Osteoblast (primary cell): ENCODE measurements around the gene GCK. TPM values are rescaled to one million over a fixed set of nuclear protein-coding genes. Genes with fewer than 3 reads are reported as not detected.

Experiments
- DNase-seq: peaks from one replicate; pipeline ENCODE4 v3.0.0; 2011; ENCODE audit warnings: low spot score, mixed read lengths; ENCODE audit not compliant: insufficient read length; ENCODE audit errors: missing footprints
- H2AFZ ChIP-seq: 2 replicates; pipeline ENCODE4 v1.6.0; 2011; ENCODE audit warnings: mild to moderate bottlenecking, low read length
- H3K27ac ChIP-seq: 2 replicates; pipeline ENCODE4 v1.5.1; 2011; ENCODE audit warnings: mild to moderate bottlenecking, low read depth, low read length, moderate library complexity
- H3K27me3 ChIP-seq: 2 replicates; pipeline ENCODE4 v1.6.0; 2012; ENCODE audit warnings: mild to moderate bottlenecking, control low read depth, inconsistent platforms, low read length, moderate library complexity; ENCODE audit not compliant: insufficient read depth
- H3K36me3 ChIP-seq: 2 replicates; pipeline ENCODE4 v1.5.1; 2011; ENCODE audit warnings: mild to moderate bottlenecking, low read length, control low read depth, moderate library complexity; ENCODE audit not compliant: insufficient read depth
- H3K4me1 ChIP-seq: 2 replicates; pipeline ENCODE4 v1.5.1; 2011; ENCODE audit warnings: mild to moderate bottlenecking, low read length, control low read depth, moderate library complexity; ENCODE audit not compliant: insufficient read depth
- H3K4me2 ChIP-seq: 2 replicates; pipeline ENCODE4 v1.6.0; 2011; ENCODE audit warnings: mild to moderate bottlenecking, low read length; ENCODE audit not compliant: insufficient read depth
- H3K4me3 ChIP-seq: fragments of 200-600 bp; sonication (generic); 3 replicates; pipeline ENCODE4 v1.5.1; 2012; ENCODE audit warnings: mild to moderate bottlenecking, low read length, inconsistent platforms; ENCODE audit not compliant: insufficient read depth
- H3K79me2 ChIP-seq: 2 replicates; pipeline ENCODE4 v1.6.0; 2012; ENCODE audit warnings: mild to moderate bottlenecking, low read length, control low read depth, inconsistent platforms; ENCODE audit not compliant: insufficient read depth
- H3K9me3 ChIP-seq: 2 replicates; pipeline ENCODE4 v1.5.1; 2011; ENCODE audit warnings: low read depth, low read length, control low read depth
- H4K20me1 ChIP-seq: 2 replicates; pipeline ENCODE4 v1.6.0; 2012; ENCODE audit warnings: mild to moderate bottlenecking, low read length, control low read depth; ENCODE audit not compliant: insufficient read depth
- total RNA-seq: library from RNA; depleted of rRNA; stranded (reverse); fragments of >200 nt; gene quantifications from 2 replicates; pipeline ENCODE4 v1.2.3, GENCODE V29; 2012
- TF ChIP-seq, protein P1 (sequence below): IDR thresholded peaks from 2 replicates; pipeline ENCODE4 v1.5.1; 2011; ENCODE audit warnings: mild to moderate bottlenecking, low read depth, low read length, moderate library complexity; ENCODE audit errors: extremely low read depth

The GCK gene
- total RNA-seq, 1 donor: not detected

DNA sequence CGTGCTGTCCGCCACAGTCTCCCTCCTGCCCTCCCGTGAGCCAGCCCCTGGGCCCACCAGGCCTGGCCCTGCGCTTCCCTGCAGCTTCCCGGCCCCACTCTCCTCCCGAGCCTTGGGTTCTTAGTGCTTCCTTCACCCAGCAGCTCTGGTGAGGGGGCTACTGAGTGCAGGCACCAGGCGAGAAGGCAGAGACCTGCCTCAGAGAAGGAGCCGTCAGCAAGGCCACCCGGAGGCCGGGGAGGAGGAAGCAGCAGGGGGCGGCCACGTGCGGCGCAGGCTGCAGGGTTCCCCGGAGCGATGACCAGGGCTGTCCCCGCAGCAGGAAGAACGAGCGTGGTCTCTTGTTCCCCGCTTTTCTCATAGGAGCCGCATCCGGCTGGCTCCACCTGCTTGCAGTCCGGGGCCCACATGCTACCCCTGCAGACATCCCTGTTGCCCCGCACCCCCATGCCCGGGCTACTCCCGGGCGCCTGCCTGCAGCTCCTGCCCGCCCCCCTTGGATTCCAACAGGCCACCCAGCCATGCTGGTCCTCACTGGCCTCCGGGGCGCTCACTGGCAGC, 32.1 kb upstream of the GCK start:
- Histone ChIP-seq H3K36me3 (no peaks in the 10 kb centered on the region), H3K27ac (no peak overlapping the region), H3K9me3 (no peaks in the 10 kb centered on the region), H3K4me1 (no peaks in the 10 kb centered on the region), H3K27me3 (peaks cover 18% of the 10 kb centered on the region), H4K20me1 (no peaks in the 10 kb centered on the region), H3K4me2 (no peak overlapping the region), H3K79me2 (no peaks in the 10 kb centered on the region), H3K4me3 (no peak overlapping the region), H2AFZ (no peak overlapping the region)
- TF ChIP-seq, protein P1, sequence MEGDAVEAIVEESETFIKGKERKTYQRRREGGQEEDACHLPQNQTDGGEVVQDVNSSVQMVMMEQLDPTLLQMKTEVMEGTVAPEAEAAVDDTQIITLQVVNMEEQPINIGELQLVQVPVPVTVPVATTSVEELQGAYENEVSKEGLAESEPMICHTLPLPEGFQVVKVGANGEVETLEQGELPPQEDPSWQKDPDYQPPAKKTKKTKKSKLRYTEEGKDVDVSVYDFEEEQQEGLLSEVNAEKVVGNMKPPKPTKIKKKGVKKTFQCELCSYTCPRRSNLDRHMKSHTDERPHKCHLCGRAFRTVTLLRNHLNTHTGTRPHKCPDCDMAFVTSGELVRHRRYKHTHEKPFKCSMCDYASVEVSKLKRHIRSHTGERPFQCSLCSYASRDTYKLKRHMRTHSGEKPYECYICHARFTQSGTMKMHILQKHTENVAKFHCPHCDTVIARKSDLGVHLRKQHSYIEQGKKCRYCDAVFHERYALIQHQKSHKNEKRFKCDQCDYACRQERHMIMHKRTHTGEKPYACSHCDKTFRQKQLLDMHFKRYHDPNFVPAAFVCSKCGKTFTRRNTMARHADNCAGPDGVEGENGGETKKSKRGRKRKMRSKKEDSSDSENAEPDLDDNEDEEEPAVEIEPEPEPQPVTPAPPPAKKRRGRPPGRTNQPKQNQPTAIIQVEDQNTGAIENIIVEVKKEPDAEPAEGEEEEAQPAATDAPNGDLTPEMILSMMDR: peak; percentile 10
- DNase-seq: peak; percentile 94

DNA sequence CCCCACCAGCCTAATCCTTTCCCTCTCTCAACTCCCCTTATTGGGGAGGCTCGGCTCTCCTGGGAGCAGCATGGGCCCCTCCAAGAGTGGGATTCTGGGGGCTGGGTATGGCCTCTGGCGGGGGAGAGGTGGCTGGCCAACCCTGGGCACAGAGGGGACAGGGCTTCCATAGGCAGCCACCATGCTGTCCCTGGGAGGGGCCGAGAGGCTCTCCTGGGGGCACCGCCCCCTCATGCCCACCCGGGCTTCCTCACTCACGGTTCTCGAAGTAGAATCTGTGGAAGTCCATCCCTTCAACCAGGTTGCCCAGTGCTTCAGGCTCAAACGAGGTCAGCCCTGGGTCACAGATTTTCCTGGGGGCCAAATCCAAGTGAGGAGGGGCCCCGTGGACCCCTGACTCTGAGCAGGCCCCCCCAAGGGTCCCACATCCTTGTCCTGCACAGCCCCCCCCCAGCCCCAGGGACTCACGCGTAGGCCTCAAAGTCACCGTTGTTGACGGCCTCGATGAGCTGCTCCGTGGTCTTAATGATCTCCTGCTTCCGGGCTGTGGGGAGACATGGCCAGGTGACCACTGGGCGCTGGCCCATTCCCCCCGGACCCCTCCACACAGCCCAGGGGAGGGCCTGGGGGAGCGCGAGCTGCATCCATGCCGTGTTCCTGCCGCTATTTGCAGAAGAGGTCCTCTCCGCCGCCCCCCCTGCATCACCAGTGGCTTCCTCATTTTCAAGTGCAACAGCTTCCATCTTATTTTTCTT, 31.3 kb upstream of the GCK start:
- no peak overlapping the region for H3K4me2 ChIP-seq
- no peak overlapping the region for H2AFZ ChIP-seq
- no peak overlapping the region for H3K4me3 ChIP-seq
- TF ChIP-seq, protein P1: no peak
- no peak overlapping the region for H3K27ac ChIP-seq
- no peaks in the 10 kb centered on the region for H3K4me1 ChIP-seq
- H3K36me3 ChIP-seq: no peaks in the 10 kb centered on the region
- peaks cover 14% of the 10 kb centered on the region for H3K27me3 ChIP-seq
- no peaks in the 10 kb centered on the region for H4K20me1 ChIP-seq
- H3K79me2 ChIP-seq: no peaks in the 10 kb centered on the region
- peak; percentile 83 for DNase-seq
- H3K9me3 ChIP-seq: no peaks in the 10 kb centered on the region

DNA sequence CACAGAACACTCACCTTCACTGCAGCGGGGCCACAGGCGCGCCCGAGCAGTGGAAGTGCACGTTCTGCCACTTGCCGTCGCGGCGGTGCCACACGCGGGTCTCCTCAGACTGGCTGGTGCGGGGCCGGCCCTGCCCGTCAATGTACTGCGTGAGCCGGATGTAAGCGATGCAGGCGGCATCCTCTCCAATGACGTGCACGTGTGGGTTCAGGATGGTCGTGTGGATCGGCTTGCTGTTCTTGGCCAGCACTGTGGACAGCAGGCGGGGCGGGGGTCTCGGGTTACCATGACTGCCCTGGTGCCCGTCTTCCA, 30.8 kb upstream of the GCK start:
- Histone ChIP-seq H3K4me2 (no peak overlapping the region), H3K4me1 (no peaks in the 10 kb centered on the region), H4K20me1 (no peaks in the 10 kb centered on the region), H3K4me3 (no peak overlapping the region), H3K79me2 (no peaks in the 10 kb centered on the region), H2AFZ (no peak overlapping the region), H3K27ac (no peak overlapping the region), H3K9me3 (no peaks in the 10 kb centered on the region), H3K27me3 (peaks cover 9% of the 10 kb centered on the region), H3K36me3 (no peaks in the 10 kb centered on the region)
- TF ChIP-seq, protein P1: no peak
- DNase-seq: peak; percentile 75

DNA sequence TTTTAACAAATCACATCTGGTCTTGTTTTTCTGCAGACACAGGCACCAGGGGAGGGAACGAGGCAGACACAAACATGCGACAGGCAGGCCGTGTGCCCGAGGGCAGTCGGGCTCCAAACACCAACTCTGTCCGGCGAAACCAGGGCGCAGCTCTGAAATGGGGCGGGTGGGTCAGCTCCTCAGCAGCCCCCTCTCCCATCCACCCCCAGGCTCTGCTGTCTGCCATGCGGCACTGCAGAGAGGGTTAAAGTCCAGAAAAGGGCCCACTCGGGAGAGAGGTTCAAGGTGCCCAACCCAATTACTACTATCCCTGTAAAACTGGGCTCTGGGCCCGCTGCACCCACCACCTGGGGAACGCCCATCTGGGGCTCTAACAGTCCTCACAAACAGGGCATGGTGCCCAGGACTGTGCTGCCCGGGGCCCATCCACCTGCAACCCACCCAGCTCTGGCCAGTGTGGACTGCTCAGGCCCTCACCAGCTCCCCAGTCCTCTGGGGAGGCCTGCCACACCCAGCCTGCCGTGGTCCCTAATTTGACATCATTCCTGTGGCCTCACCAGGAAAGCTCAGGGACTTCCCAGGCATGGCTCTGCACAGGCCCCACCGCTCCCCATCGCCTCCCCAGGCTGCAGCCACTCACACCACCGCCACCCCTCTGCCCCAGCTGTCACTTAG, 30.3 kb upstream of the GCK start:
- Histone ChIP-seq H3K4me3 (no peak overlapping the region), H2AFZ (no peak overlapping the region), H3K4me2 (no peak overlapping the region), H3K9me3 (no peaks in the 10 kb centered on the region), H3K27me3 (peaks cover 7% of the 10 kb centered on the region), H3K79me2 (no peaks in the 10 kb centered on the region), H3K27ac (no peak overlapping the region), H3K4me1 (no peaks in the 10 kb centered on the region), H3K36me3 (peaks cover 3% of the 10 kb centered on the region), H4K20me1 (peaks cover 4% of the 10 kb centered on the region)
- peak; percentile 77 for DNase-seq
- TF ChIP-seq, protein P1: no peak
